Smooth muscle cell (in vitro differentiated cells): ENCODE data around the gene TMEM255B. TPM values are rescaled to one million over a fixed set of nuclear protein-coding genes. Genes with fewer than 3 reads are reported as not detected.

Experiments used
- DNase-seq: peaks from one replicate; lab custom pipeline; 2025; ENCODE audit not compliant: unreplicated experiment; lab: John Stamatoyannopoulos, UW
- H2AFZ ChIP-seq: fragments of 200-600 bp; sonication (generic); 2 replicates; pipeline ENCODE4 v1.6.0; 2016; ENCODE audit warnings: antibody characterized with exemption, low read depth, mild to moderate bottlenecking
- H3F3A ChIP-seq: fragments of 200-600 bp; sonication (generic); 2 replicates; pipeline ENCODE4 v1.6.0; 2017; ENCODE audit warnings: antibody characterized with exemption, low read depth
- H3K27ac ChIP-seq: fragments of 200-600 bp; sonication (generic); 2 replicates; pipeline ENCODE4 v1.5.1; 2016; ENCODE audit warnings: low read depth, mild to moderate bottlenecking
- H3K27me3 ChIP-seq: fragments of 200-600 bp; sonication (generic); 2 replicates; pipeline ENCODE4 v1.6.1; 2016; ENCODE audit warnings: low read depth, mild to moderate bottlenecking
- H3K36me3 ChIP-seq: fragments of 200-600 bp; sonication (generic); 2 replicates; pipeline ENCODE4 v1.5.1; 2016; ENCODE audit warnings: low read depth
- H3K4me1 ChIP-seq: fragments of 200-600 bp; sonication (generic); 2 replicates; pipeline ENCODE4 v1.5.1; 2016; ENCODE audit warnings: low read depth
- H3K4me2 ChIP-seq: fragments of 200-600 bp; sonication (generic); 2 replicates; pipeline ENCODE4 v1.6.0; 2016; ENCODE audit warnings: mild to moderate bottlenecking
- H3K4me3 ChIP-seq: fragments of 200-600 bp; sonication (generic); 2 replicates; pipeline ENCODE4 v1.5.1; 2016; ENCODE audit warnings: mild to moderate bottlenecking
- H3K79me2 ChIP-seq: fragments of 200-600 bp; sonication (generic); 2 replicates; pipeline ENCODE4 v1.6.0; 2016; ENCODE audit warnings: low read depth, mild to moderate bottlenecking
- H3K9ac ChIP-seq: fragments of 200-600 bp; sonication (generic); 2 replicates; pipeline ENCODE4 v1.6.0; 2016; ENCODE audit warnings: low read depth
- H3K9me3 ChIP-seq: fragments of 200-600 bp; sonication (generic); replicated peaks from 2 replicates; pipeline ENCODE4 v1.5.1; 2016; ENCODE audit warnings: low read depth
- H4K20me1 ChIP-seq: fragments of 200-600 bp; sonication (generic); 2 replicates; pipeline ENCODE4 v1.6.0; 2016; ENCODE audit warnings: low read depth
- CTCF ChIP-seq: fragments of 200-600 bp; sonication (generic); IDR thresholded peaks from 2 replicates; pipeline ENCODE4 v1.5.1; 2017; ENCODE audit warnings: borderline replicate concordance, mild to moderate bottlenecking, antibody characterized with exemption; ENCODE audit not compliant: insufficient read depth, poor library complexity, severe bottlenecking
- WGBS: methylation state at CpG from one replicate; pipeline ENCODE4 v1.1.7; 2016; ENCODE audit warnings: low lambda C conversion rate; 5-methylcytosine and 5-hydroxymethylcytosine counted together
- polyA plus RNA-seq: library from polyadenylated mRNA; unstranded; fragments of >200 nt; fragmentation: Nextera tagmentation; extraction: Ambion mirVana; gene quantifications from 2 replicates; pipeline ENCODE4 v1.2.1, GENCODE V29; 2016
- total RNA-seq: library from RNA; depleted of rRNA; stranded (reverse); fragments of >200 nt; gene quantifications from 2 replicates; pipeline ENCODE4 v1.2.3, GENCODE V29; 2014

The TMEM255B gene
- total and polyA plus RNA-seq, 2 experiments from 2014 or later: 0.22 to 2.1 TPM

- 77% methylated on average over 12 of the region's 12 CpGs for WGBS
- Histone ChIP-seq H3K27ac (no peak overlapping the region), H3K27me3 (no peaks in the 10 kb centered on the region), H3K4me3 (no peak overlapping the region), H3K36me3 (no peaks in the 10 kb centered on the region), H3K79me2 (no peaks in the 10 kb centered on the region), H3F3A (no peaks in the 10 kb centered on the region), H3K4me2 (no peak overlapping the region), H3K9me3 (no peaks in the 10 kb centered on the region), H4K20me1 (no peaks in the 10 kb centered on the region), H2AFZ (no peak overlapping the region), H3K9ac (no peak overlapping the region), H3K4me1 (no peaks in the 10 kb centered on the region)
- no peak for DNase-seq
- TF ChIP-seq CTCF: no peak
Observed at GRCh38 chr13:113808058-113808834, 49.2 kb downstream of the TMEM255B start.

GRCh38 chr13:113809934-113810333 is 50.9 kb downstream of the TMEM255B start:
- Histone ChIP-seq H4K20me1 (no peaks in the 10 kb centered on the region), H3K9ac (no peak overlapping the region), H3K79me2 (no peaks in the 10 kb centered on the region), H3K4me3 (no peak overlapping the region), H3K27me3 (no peaks in the 10 kb centered on the region), H3K4me2 (no peak overlapping the region), H3K36me3 (no peaks in the 10 kb centered on the region), H3K9me3 (no peaks in the 10 kb centered on the region), H3F3A (no peaks in the 10 kb centered on the region), H3K27ac (no peak overlapping the region), H3K4me1 (peaks cover 6% of the 10 kb centered on the region), H2AFZ (no peak overlapping the region)
- no peak for TF ChIP-seq CTCF
- no peak for DNase-seq
- 77% methylated on average over 2 of the region's 2 CpGs for WGBS

- no peak for DNase-seq
- 91% methylated on average over 14 of the region's 14 CpGs for WGBS
- H3K36me3 ChIP-seq: no peaks in the 10 kb centered on the region
- H3K27ac ChIP-seq: no peak overlapping the region
- no peak for TF ChIP-seq CTCF
- no peaks in the 10 kb centered on the region for H3K27me3 ChIP-seq
- H3K4me2 ChIP-seq: no peak overlapping the region
- H3K79me2 ChIP-seq: no peaks in the 10 kb centered on the region
- no peak overlapping the region for H2AFZ ChIP-seq
- H3K4me3 ChIP-seq: no peak overlapping the region
- H3F3A ChIP-seq: no peaks in the 10 kb centered on the region
- no peaks in the 10 kb centered on the region for H4K20me1 ChIP-seq
- no peaks in the 10 kb centered on the region for H3K9me3 ChIP-seq
- no peak overlapping the region for H3K9ac ChIP-seq
- H3K4me1 ChIP-seq: peaks cover 6% of the 10 kb centered on the region
Observed at GRCh38 chr13:113810640-113811039, 51.6 kb downstream of the TMEM255B start.
